GM21515 (cell line): Measurements from ENCODE around the gene HYAL4.
A peak's percentile ranks its signal among the peaks of the same experiment; 100 is the strongest.
"Not testable (repeated sequence)": the region's sequence is repeated elsewhere in the genome, so short reads cannot be mapped to it uniquely, and the experiment has no call there.

Experiments used
- ATAC-seq: cut with Tn5 transposase; IDR thresholded peaks from one replicate; pipeline ENCODE4 v1.9.1; 2021; ENCODE audit not compliant: unreplicated experiment

The HYAL4 gene, protein sequence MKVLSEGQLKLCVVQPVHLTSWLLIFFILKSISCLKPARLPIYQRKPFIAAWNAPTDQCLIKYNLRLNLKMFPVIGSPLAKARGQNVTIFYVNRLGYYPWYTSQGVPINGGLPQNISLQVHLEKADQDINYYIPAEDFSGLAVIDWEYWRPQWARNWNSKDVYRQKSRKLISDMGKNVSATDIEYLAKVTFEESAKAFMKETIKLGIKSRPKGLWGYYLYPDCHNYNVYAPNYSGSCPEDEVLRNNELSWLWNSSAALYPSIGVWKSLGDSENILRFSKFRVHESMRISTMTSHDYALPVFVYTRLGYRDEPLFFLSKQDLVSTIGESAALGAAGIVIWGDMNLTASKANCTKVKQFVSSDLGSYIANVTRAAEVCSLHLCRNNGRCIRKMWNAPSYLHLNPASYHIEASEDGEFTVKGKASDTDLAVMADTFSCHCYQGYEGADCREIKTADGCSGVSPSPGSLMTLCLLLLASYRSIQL

DNA sequence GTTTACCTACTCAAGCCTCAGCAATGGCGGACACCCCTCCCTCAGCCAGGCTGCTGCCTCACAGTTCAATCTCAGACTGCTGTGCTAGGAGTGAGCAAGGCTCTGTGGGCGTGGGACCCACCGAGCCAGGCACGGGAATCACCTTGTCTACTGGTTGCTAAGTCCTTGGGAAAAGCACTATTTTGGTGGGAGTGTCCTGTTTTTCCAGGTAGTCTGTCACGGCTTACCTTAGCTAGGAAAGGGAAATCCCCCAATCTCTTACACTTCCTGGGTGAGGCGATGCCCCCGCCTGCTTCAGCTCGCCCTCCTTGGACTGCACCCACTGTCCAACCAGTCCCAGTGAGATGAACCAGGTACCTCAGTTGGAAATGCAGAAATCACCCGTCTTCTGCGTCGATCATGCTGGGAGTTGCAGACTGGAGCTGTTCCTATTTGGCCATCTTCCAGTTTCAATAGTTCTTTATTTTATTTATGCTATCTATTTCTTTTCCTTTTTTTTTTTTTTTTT lies at the start of gene HYAL4:
HYAL4 (plus strand) TSS at position 458 of the 508 bp plus-strand sequence. CDS start 23,105 bp downstream, outside the sequence.
- no peak for ATAC-seq

DNA sequence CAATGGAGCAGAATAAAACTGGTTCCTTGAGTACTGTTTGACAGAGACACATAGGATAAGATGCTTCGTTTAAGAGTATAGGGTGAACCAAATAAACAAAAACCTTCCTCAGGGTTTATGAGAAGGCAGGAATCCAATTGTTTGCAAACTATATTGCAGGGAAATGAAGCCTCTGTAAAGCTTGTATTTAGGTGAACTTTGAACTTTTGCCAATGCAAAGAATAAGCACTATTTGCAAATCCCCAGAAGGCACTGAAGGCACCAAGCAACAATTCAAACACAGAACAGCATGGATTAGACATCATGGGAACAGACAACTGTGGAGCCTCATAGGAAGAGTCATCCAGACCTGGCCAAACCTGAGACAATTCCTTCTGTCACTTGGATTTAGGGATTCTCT lies 49.1 kb upstream of the HYAL4 start:
- ATAC-seq: no peak

DNA sequence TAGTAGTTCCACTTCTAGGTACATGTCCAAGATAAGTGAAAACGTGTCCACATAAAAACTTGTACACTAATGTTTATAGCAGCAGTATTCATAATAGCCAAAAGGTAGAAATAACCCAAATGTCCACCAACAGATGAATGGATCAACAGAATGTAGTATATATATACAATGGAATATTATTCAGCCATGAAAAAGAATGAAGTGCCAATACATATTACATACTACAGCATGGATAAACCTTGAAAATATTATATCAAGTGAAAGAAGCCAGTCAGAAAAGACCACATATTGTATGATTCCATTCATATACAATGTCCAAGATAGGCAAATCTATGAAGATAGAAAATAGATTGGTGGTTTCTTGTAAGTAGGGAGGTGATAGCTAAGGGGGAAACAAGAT lies 48.4 kb upstream of the HYAL4 start:
- ATAC-seq: no peak

DNA sequence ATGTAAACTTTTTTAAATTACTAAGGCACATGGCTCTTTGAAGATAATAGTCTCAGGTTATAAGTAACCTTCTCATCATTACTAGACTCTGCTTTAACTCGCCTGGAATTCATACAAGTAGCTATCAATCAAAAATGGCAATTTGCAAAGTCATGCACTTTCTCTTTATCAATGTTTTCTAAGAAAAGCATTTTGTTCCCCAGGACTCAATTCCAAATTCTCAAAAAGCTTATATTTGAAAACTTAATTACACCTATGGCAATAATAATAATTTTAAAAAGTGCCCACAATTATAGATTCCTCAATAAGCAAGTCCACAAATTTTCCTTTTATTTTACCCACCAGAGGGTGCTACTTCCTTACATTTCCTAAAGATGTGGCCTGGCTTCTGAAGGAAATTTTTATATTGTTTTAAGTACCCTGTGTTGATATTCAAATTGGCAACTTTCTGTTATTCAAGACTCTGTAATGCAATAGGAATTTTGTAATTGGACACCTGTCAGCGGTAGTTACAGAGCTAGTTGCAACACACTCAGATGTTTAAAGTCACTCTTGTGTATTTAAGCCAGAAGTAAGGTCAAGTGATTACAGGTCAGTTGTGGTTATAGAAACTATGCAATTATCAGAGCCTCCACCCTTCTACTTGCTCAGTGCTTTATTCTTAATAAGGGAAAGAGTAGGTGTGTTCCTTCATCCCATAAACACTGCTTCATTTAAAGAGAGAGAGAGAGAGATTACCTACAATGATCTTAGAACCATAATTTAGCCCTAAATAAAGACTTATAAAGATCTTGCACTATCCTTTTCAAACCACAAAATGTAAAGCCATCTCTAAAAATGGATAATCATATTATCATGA lies 47.1 kb upstream of the HYAL4 start:
- no peak for ATAC-seq

DNA sequence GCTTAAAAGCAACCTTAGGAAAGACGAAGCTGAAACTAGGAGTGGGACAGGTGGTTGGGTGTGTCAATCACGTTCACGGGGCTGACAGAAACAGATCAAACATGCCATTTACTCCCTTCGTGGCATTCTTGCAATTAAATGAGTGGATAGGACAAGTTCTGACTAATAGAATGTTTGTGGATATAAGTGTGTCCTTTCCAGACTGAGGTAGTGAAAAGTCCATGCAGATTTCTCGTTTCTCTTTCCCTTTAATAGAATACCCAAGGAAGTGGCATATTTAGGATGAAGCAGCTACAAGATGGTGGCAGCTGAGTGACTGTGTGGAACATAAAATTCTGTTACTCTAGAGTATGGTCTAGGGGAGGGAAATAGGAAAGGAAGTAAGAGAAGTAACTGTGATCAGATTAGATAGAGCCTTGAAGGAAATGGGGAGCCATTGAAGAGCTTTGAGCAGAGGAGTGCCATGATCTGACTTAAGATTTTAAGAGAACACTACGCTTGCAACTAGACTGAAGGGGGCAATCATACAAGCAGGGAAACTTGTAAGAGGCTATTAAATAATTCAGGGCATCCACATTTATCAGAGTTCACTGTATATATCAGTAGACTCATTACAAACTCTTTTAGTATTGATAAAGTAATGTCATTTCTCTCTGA lies 46.3 kb upstream of the HYAL4 start:
- ATAC-seq: no peak

DNA sequence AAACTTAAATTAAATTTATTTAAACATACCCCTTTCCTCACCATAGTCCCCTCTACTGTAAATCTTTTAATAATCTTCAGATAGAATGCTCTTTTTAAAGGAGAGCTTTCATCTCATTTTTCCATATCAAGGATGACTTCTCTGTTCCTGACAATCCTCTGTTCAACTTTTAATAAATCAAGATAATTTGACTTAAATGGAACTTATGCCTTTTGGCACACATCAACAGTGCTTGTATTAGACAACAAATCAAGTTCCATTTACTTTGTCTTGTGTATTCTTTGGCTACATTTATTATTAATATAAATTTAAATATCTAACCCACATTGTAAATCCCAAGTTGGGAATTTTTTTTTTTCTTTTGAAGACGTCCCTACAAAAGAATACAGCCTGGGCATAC lies 42.7 kb upstream of the HYAL4 start:
- no peak for ATAC-seq

DNA sequence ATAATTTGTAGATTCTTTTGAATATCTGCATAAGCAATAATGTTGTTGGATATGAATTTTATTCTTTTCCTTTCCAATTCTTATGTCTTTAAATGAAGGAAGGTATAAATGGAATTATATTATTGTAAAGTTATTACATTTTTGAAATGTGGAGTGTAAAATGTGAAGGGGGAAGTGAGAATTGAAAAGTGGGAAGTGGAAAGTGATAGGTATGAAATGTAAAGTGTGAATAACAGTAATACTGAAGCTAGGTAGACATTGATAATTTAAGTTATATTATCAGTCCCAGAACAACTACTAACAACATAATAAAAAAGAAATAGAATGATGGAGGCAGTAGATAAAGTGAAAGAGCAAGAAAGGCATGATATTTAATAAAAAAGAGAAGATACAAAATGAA lies 39.7 kb upstream of the HYAL4 start:
- no peak for ATAC-seq

DNA sequence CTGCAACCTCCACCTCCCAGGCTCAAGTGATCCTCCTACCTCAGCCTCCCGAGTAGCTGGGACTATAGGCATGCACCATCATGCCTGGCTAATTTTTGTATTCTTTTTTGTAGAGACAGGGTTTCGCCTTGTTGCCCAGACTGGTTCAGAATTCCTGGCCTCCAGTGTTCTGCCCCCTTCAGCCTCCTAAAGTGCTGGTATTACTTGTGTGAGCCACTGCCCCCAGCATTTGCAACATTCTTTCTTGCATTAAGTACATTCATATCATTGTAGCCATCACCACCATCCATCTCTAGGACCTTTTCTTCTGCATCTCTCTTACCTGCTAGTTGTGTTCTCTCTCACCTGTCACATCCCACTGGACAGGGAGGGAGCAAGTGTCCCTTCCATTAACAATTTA lies 35.5 kb upstream of the HYAL4 start:
- no peak for ATAC-seq

DNA sequence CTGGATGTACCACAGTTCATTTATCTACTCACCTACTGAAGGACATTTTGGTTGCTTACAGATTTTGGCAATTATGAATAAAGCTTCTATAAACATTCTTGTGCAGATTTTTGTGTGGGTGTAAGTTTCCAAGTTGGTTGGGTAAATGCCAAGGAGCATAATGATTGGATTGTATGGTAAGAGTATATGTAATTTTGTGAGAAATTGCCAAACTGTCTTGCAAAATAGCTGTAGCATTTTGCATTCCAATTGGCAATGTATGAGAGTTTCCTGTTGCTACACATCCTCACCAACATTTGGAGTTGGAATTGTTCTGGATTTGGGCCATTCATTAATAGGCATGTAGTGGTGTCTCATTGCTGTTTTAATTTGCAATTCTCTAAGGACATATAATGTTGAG lies 33.9 kb upstream of the HYAL4 start:
- ATAC-seq: no peak

DNA sequence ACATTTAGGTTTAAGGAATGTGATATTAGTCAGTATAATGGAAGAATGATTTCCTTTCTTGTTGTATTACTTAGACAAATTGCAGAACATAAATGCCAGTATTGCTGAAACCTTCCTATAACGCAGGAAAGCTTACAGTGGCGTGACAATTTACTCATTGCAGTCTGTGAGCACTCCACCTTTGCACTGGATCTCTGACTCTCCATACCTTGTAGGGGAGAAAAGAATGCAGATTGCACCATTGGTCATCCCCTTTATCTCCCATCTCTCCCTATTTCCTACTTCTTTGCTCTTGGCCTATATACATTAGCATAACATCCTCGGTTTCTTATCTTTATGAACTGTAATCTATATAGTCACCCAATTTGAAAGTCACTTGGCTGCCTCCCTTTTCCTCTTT lies 28.1 kb upstream of the HYAL4 start:
- ATAC-seq: no peak

DNA sequence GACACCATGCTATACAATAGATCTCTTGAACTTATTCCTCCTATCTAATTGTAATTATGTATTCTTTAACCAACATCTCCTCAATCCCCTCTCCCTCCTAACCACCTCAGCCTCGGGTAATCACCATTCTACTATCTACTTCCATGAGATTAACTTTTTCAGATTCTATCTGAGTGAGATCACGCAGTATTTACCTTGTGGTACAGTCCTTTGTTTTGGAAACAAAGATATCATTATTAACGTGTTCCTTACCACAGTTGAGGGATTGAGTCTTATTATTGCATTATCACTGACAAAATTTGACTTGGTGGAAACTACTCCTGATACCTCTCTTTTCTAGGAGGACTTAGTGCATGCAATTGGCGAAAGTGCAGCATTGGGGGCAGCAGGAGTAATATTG lies 26.0 kb upstream of the HYAL4 start:
- no peak for ATAC-seq

DNA sequence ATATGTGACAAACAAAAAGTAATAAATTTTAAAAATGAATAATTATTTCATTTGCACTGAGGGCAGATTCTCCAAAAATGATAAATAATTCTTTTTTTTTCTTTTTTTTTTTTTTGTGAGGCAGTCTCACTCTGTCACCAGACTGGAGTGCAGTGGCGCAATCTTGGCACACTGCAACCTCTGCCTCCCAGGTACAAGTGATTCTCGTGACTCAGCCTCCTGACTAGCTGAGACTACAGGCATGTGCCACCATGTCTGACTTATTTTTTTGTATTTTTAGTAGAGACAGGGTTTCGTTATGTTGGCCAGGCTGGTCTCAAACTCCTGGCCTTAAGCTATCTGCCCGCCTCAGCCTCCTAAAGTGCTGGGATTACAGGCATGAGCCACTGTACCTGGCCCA lies 25.2 kb upstream of the HYAL4 start:
- not testable (repeated sequence) for ATAC-seq

DNA sequence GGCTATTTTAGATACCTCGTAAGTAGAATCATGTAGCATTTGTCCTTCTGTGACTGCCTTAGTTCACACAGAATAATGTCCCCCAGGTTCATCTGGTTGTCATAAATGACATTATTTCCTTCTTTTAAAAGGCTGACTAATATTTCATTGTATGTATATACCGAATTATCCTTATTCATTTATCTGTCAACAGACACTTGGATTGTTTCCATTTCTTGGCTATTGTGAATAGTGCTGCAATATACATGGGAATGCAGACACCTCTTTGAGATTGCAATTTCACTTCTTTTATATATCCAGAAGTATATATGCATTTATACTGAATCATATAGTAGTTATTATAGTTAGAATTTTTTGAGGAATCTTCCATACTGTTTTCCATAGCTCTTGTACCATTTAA lies 24.1 kb upstream of the HYAL4 start:
- no peak for ATAC-seq

DNA sequence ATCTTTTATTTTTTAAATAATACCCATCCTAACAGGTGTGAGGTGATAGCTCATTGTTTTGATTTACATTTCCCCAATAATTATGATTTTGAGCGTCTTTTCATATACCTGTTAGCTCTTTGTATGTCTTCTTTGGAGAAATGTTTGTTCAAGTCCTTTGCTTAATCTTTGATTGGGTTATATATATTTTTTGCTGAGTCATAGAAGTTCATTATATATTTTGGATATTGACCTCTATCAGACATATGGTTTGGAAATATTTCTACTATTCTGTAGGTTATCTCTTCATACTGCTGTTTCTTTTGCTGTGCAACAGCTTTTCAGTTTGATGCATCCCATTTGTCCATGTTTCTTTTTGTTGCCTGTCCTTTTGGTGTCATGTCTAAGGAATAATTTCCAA lies 23.6 kb upstream of the HYAL4 start:
- ATAC-seq: no peak

DNA sequence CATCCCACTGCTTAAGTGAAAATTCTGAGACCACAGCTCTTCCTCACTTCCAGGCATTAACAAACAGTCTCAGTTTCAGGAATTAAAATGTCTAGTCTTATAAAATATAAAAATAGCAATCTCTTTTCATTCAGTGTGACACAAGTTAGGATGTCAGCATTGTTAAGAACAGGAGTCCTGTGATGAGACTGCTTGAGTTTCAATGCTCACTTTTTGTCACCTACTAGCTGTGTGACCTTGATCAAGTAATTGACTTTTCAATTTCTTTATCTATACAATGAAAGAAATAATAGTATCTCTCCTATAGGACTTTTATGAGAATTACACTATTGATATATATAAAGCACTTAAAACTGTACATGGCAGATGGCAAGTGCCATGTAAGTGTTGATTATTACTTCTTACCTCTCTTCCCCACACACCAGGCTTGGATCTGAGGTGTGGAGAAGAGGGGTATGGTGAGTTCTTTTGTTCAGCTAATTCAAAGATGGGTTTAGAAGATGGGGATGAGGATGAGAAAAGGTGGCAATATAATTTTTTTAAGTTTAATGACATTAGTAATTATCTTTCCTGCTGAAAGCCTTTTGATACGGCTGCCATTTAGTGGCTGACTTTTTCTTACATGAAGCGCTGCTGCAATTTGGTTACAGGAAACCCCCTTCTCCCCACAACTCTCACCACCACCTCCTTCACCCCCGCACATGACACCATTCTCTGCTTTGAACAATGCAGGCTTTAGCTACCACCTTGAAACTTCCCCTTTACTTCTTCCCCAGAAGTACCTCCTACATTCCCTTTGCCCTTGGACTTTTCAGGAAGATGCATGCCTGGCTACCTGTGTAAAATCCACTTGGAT lies 20.8 kb upstream of the HYAL4 start:
- peak; percentile 96 for ATAC-seq

DNA sequence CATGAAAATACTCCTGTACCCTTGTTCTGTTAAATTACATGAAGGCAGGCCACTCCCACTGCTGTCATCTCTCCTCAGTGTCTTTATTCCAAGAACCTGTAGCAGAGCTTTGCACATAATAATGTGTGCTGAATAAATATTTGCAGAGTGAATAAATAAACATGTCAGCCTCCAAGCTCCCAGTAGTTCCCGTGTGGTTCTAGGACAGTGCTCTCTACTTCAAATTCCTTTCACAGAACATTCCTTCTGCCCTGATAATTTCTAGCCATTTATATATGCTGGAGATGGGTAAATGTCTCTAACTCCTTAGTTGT lies 20.3 kb upstream of the HYAL4 start:
- peak; percentile 32 for ATAC-seq

DNA sequence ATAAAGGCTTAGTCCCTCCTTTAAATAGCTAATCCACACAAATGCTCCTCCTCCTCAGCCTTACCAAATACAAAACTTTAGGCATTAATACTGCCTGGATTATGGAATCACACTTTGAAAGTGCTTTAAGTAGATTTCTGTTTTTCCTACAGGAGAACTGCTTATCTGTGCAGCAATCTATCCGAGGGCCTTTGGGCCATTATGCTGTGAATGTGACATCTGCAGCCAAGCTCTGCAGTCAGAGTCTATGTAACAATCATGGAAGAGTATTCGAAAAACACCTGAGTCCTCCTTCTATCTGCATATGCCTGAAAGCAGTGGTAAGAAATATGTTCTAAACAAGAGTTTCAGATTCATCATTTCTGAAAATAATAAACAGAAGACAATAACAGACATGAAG lies 16.2 kb upstream of the HYAL4 start:
- no peak for ATAC-seq

DNA sequence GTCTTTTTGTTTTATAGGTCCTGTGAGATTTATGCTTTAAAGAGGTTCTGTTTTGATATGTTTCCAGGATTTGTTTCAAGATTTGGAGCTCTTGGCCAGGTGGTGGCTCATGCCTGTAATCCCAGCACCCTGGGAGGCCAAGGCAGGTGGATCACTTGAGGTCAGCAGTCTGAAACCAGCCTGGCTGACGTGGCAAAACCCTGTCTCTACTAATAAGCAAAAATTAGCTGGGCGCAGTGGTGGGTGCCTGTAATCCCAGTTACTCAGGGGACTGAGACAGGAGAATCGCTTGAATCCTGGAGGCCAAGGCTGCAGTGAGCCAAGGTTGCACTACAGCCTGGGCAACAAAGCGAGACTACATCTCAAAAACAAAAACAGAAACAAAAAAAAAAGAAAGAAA lies 8.3 kb upstream of the HYAL4 start:
- ATAC-seq: no peak

DNA sequence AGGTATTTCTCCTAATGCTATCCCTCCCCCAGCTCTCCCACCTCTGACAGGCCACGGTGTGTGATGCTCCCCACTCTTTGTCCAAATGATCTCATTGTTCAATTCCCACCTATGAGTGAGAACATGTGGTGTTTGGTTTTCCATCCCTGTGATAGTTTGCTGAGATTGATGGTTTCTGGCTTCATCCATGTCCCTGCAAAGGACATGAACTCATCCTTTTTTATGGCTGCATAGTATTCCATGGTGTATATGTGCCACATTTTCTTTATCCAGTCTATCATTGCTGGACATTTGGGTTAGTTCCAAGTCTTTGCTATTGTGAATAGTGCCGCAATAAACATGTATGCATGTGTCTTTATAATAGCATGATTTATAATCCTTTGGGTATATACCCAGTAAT lies 5.9 kb upstream of the HYAL4 start:
- not testable (repeated sequence) for ATAC-seq

DNA sequence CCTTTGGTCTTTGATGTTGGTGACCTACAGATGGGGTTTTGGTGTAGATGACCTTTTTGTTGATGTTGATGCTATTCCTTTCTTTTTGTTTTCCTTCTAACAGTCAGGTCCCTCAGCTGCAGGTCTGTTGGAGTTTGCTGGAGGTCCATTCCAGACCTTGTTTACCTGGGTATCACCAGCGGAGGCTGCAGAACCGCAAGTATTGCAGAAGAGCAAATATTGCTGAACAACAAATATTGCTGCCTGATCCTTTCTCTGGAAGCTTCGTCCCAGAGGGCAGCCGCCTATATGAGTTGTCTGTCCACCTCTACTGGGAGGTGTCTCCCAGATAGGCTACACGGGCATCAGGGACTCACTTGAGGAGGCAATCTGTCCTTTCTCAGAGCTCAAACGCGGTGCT lies 827 bp upstream of the HYAL4 start:
- not testable (repeated sequence) for ATAC-seq

DNA sequence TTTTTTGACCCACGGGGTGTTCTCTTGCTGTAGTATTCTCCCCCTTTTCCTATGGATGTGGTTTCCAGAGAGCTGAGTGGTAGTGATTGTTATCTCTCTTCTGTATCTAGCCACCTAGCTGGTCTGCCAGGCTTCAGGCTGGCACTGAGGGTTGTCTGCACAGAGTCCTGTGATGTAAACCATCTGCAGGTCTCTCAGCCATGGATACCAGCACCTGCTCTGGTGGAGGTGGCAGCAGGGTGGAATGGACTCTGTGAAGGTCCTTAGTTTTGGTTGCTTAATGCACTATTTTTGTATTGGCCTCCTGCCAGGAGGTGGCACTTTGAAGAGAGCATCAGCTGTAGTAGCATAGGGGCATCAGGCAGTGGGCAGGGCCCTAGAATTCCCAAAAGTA lies 851 bp downstream of the HYAL4 start:
- no peak for ATAC-seq
